GM19328 (cell line): Measurements from ENCODE around the gene FIGN.

Experiments used
- ATAC-seq: cut with Tn5 transposase; IDR thresholded peaks from one replicate; pipeline ENCODE4 v1.9.1; 2021; ENCODE audit warnings: mild to moderate bottlenecking, moderate library complexity; ENCODE audit not compliant: unreplicated experiment

FIGN gene

DNA sequence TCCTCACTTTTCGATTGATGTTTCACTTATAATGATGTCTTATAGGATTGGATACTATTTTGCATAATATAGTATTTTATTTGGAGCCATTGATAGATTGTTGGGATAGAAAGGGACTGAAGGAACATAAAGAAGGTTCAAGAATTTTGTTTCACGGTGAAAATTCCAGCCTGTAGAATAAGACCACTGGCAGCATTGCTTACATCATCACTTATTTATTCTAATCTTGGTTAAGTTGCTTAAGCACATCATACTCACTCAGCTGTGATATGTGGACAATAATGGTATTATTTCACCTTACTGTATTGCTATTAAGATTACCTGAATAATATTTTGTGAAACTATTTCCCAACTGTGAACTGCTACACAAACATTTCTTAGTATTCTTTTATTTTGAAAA, 118.3 kb downstream of the FIGN start:
- no peak for ATAC-seq

DNA sequence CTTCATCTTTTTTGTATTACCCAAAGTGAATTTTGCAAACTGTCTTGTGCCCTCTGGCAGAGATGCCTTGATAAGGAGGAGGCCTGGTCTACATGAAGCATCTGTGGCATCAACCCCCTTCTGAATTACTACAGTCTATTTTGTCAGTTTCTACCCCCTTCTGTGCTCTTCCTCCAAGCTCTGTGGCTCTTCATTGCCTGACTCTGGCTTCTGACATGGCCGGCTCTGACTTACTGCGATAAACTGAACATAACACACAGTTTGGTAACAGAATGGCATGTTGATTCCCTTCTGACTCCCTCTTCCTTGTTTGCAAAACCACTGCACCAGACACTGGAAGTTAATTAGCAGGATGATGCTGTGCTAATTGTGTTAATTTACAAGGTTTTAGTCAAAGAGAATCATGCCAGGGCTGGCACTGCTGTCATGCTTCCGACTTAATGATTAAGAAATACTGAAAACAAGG, 122.5 kb downstream of the FIGN start:
- ATAC-seq: no peak

DNA sequence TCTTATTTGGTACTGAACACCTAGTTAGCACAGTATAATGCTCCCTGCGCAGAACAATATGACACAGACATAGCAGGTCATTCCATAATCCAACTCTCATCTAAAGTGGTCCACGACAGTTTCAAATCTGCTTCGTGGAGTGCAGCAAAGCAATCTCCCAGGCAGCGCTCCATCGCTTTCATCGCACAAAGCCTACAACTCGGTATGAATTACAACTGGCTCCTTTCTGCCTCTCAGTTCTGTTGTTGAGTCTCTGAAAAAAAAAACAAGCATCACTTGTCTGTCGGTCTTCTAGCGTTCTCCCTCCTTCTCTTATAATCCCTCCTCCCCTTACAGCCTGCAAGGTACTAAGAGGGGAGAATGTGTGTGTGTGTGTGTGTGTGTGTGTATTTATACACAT, 123.5 kb downstream of the FIGN start:
- ATAC-seq: no peak

DNA sequence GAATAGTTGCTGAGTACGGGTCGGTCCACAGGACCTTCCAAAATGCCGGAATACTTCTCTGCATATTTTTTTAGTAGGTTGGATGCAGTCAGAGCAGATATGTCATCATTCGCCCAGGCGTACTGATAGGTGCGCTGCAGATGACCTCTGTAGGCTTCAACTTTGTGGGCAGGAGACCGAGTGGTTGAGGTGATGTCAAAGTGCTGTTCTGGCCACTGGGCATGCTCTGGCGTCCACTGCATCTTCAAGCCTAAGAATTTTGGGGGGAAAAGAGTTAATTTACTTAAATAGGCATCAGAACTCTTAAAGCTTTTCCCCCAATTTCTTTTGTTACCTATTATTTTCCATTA, 124.3 kb downstream of the FIGN start:
- no peak for ATAC-seq

DNA sequence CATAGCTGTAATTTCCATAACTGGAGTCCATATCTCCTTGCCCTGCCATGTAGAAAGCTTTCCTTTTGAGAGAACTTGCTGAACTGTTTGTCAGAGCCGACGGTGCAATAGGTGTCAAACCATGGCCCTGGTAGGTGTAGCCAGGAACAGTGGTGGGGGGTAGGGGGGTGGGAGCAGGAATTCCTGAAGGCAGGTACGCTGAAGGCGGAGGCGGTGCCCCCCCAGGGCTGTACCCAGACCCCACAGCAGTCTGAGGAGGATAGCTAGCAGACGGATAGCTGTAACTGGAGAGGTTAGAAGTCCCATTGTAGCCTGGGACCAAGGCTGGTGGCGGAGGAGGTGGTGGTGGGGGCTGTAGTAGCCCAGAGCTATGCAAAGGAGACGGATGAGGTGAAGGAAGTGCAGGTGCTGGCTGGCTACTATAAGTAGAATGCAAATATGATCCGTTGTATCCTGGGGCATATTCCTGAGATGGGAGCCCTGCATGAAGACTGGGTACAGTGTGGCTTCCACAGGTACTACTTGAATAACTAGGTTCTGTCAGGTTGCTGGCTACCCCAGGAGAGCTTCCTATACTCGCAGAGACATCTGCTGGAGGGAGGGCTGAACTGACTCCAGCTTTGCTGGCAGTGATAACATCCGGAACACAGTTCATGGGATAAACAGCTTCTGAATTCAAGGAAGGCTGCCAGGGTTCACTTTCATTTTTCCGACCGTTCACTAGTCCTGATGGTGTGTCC, 124.8 kb downstream of the FIGN start:
- ATAC-seq: no peak

DNA sequence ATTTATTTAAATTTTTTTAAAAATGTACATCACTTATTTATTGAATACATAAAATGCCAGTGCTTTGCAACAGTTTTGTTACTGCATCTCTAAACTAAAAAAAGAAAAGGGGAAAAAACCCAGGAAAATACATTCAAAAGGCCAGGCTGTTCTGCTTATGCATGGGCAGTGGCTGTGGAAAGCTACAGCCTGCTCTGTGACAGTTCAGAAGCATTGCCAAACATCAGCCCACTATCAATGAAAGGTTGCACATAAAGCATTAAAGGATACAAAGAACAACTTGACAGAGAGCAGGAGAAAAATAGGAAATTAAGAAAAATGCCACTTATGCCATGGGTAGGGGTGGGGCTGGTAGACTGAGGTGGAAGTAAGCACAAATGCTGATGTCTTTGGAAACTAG, 128.2 kb downstream of the FIGN start:
- ATAC-seq: no peak

DNA sequence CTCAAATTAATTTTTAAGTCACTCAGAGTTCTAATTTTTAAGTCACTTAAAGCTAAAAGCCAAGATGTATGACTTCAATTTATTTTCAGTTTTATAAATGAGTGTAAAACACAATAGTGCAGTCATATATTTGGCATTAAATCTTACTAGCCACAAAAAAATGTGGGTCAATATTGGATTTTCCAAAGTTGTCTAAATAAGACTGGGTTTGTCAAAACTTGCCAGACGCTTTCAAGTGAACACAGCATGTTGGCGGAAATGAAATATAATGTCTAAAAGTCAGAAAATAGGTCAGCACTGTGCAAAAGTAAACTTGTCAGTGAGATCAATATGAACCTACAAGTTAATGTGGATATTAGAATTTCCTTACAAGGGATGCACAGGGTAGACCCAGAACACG, 128.9 kb downstream of the FIGN start:
- ATAC-seq: no peak

DNA sequence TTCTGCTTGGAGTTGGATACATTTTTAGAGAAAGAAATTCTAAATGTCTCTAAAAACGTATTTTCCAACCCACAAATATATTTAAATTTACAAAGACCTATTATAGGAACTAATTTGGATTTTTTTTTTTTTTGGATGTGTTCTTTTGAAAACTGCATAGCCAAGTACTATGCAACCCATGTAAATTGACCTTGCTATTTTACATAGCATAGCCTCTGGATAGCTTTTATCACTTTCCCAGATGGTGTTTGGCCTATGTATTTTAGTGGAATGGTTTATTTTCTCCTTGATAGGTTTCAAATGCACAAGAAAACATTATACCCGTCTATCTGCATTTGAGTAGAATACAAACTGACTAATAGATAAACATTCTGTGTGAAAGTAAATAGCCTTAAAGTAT, 130.0 kb downstream of the FIGN start:
- ATAC-seq: no peak

DNA sequence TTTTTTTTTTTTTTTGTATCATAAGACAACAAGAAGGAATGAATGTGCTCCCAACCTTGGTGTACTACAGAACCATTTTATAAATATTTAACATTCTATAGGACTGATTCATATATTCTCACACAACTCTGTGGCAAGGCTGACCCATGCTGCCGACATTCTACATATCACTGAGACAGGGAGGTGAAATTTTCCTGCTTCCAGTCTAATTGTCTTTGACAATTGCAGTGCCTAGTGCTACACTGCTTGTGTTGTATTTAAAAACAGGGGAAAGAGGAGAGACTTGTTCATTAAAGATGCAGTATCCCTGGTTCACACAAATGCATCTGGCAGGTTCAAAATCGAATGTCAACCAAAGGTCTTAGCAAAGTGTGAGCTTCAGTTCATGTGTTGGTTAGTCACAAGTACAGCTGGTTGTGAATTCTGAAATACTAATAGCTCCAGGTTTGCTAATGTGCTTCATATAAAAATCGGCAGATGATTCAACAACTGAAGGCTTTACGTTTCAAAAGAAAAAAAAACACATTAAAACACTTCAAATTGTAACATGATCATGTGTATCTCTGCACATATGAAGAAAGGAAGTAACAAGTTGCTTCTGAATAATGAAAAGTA, 130.8 kb downstream of the FIGN start:
- ATAC-seq: no peak

DNA sequence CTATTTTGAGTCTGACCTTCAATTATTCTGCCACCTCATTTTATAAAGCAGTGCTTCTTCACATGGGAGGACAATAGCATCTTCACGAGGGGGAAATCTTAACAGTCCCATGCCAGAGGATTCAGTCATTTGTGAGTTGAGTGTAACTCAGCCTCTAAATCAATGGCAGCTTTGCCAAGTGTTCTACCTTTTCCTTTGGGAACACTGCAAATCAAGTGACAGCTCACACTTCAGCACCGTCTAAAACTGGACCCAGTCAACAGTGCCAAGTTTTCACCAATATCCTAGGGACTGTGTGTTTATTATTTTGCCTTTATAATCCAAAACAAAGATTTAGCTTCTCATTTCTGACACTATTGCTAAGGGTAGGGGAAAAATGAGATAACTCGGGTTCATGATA, 133.6 kb downstream of the FIGN start:
- ATAC-seq: no peak

DNA sequence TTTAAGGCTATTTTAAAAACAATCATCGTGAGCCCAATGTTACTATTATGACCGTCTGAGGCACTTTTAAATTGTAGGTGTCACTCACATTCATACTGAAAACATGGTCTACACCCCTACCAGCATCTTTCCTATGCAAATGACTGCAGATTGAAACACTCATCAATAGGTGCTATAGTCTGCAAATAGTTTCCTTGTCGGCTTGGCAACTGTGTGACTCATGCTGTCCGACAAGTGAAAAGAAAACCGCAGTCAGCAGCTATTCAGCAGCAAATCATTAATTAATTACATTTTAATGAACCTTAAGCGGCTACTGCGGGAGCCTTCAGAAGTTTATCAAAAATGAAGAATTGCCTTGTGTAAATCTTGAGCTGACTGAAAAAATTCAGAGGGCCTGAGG, 134.4 kb downstream of the FIGN start:
- no peak for ATAC-seq

DNA sequence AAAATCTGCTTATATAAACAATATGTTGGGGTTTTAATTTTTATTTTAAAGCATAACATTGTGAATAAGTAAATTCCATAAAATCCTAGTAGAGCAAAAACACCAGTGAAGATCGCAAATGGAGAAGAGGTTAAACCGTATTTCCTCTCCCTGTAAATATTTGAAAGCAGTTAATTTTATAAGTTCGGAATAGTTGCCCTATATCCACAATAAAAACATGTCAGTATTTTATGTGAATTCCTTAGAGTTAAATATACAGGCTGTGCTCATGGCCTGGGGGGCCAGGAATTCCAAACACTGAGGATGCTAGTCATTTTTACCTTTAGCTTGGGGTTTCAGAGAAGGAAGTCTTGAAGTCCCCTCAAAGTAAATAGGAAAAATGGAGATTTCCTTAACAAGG, 135.0 kb downstream of the FIGN start:
- ATAC-seq: no peak

DNA sequence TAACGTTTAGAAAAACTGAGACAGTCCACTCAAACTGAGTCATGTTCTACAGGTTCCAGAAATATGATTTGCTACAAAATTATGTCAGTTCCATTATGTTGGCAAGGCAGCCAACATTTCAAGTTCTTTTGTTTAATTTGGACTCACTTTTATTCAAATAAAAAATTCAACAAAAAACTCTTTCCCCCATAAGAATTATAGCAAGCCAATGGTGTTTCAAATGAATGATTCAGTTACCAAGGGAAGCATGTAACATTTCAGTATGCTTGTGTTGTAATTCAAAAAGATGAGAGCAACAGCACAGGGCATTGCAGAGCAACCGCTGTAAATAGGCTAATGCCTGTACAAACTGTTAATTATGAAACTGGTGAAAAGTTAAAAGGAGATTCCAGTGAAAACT, 140.8 kb downstream of the FIGN start:
- no peak for ATAC-seq

DNA sequence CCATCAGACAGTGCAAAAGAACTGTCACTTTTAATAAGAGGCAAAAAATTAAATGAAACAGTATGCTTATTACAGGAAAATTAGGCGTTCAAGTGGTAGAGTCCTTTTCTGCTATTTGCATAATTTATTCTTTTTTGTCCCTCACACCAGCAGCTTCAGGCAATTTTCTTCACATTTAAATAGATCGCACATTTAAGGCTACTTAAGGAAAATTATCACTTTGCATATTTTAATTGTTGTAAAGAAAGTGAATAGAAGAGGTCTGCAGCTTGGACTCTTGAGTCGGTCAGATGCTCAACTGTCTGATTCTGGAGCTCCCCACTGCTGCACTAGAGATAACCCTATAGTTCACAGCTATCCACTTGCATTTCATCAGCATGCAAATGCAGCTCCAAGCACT, 141.3 kb downstream of the FIGN start:
- ATAC-seq: no peak

DNA sequence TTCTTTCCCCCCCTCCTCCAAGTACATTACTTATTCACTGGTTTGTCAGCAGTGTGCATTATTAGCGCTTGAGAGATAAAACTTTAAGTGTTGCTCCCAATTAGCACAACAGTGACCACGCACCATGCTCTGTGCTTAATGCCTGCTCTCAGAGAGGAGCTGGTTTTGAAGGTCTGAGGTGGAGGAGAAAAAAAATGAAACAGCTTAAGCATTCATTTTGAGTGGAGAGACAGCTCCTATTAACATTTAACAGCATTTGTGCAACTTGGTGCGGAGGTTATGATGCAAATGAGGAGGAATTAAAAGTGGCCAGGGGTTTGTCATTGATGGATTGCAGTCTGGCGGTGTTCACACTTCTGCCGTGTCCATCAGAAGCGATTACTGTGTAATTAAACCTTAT, 141.8 kb downstream of the FIGN start:
- no peak for ATAC-seq

DNA sequence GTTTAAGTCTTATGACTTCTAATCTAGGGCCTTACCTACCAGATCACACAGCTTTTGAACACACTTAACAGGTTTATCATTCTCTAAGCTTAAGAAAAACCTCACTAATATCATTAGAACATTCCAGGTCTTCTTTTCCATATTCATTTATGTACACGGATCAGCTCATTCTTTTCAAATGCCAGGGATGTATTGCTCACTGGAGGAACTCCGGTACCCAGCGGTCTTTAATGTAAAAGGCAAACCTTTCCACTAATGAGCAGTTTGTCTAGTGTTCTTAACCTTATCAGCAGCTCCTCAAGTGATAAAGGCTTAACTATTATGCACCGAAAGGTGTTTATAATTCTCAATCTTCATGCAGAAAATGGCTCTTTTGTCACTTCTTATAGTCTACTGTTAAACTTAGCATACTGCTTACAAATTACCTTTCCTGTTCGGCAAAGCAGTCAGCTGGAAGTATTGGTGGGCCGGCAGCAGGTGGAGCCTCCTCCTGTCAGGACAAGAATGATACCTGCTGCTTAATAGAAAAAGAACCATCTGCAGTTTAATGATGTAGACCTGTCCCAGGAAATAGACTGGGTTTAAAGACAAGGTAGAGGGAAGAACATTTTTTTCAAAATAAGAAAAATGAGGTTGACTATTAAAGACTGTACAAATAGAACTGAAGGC, 142.7 kb downstream of the FIGN start:
- ATAC-seq: no peak

DNA sequence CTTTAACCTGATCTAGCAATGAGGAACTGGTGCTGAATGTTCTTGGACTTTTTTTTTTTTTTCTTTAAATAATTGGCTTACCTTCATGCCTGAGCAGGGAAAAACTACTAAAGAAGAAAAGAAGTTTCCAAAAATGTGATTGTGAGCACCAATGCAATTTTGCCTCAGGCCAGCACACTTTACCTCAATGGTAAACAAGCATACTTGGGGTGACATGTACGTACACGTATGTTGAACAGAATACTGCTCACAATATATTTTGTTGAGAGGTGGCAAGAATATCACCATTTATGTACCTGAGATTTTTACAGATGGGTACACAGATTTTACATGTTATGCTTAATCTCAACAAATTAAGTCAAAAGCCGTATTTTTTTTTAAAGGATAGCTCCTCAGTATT, 144.3 kb downstream of the FIGN start:
- ATAC-seq: no peak

DNA sequence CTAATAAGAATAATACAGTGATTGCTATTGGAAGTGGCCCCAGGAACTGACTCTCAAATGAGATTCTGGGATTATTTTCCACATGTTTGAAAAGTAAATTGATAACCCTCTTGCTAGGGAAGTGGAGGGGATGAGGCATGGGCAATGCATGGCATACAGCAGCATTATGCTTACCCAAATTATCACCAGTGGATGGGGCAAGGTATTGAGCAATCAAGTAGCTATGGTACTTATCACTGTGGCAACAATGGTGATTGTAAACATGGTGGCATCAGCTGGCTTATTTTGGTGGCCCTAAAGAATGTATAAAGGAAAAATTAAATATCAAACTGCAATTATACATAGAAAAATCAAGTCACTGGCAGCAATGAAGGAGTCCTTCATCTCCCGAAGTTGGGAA, 155.1 kb downstream of the FIGN start:
- no peak for ATAC-seq

DNA sequence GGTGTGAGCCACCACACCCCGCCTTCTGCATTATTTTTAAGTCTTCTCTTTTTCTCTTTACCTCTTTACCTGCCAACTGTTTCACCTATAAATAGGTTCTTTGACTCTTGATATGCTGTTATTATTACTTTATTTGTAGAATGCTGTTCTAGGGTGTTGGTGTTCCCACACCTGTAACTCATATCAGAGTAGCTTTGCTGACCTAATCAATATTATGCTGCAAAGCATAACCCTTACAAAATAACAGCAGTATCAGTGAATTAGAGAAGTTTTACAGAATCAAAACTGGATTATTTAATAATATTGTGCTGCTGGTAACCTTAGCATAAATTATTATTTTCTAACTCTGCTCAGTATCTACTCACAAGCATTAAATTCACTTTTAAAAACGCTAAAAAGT, 161.5 kb downstream of the FIGN start:
- no peak for ATAC-seq

DNA sequence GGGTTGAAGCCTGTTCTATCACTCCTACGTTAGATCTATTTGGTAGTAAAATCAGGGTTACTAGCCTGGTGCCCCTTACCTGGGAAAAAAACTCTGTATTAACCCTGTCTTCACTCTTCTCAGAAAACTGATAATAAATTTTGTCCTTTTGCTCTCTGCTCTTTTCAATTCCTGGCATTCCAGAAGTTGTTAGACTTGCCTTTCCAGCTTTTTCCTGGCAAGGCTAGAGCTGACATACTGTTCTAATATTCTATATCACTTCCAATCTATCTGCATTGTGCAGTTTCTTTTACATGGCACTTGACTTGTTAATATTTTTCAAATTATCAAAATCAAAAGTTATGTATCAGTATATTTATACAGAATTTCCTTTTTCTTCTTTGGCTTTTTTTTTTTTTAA, 162.2 kb downstream of the FIGN start:
- no peak for ATAC-seq

DNA sequence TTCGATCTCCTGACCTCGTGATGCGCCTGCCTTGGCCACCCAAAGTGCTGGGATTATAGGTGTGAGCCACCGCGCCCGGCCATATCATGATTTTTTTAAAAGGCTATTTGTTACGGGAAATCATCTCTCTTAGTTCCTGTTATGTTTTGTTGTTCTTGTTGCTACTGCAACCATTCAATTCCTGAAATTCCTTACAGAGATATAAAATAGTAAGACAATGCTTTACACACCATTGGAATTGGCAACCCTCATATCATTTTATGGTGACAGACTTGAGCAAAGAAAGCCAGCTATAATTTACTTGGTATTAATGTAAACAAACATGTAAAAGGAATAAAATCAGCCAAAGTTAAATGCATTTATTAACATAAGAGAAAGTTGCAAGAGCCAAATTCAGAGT, 163.0 kb downstream of the FIGN start:
- ATAC-seq: no peak

DNA sequence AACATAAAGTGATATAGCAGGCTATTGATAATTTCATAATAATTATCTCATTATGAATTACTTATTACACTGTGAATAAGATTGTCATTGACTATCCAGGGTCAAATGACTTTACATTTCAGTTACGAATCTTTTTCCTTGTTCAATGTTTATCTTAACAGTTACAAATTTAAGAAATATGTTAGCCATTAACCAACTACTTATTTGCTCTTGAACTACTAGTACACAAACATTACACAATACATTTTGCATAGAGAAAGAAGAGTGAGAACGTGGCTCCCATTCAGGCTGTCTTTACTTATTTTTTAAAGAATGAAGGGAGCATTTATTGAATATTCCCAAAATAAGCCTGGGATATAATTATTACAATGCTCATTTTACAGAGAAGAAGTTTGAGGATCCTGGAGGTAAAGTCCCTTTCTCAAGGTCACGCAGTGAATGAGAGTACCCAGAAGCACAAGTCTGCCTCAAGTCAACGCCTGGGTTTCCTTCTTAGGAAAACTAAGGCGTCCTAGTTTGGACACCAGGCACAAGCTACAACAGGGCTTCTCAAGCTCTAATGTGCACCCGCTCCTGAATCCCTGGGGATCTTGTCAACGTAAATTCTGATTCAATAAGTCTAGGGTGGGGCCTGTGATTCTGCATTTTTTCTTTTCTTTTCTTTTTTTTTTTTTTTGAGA, 164.2 kb downstream of the FIGN start:
- no peak for ATAC-seq
